Measurements from ENCODE around the gene SLC29A3. TPM values are rescaled to one million over a fixed set of nuclear protein-coding genes. Genes with fewer than 3 reads are reported as not detected.

SLC29A3 gene
- total and polyA plus RNA-seq, 10 of the 15 experiments (the other 5 are each of a cell fraction or from before 2014, with no cell fraction given), result 1.5 to 4.0 (median 2.7) TPM

DNA sequence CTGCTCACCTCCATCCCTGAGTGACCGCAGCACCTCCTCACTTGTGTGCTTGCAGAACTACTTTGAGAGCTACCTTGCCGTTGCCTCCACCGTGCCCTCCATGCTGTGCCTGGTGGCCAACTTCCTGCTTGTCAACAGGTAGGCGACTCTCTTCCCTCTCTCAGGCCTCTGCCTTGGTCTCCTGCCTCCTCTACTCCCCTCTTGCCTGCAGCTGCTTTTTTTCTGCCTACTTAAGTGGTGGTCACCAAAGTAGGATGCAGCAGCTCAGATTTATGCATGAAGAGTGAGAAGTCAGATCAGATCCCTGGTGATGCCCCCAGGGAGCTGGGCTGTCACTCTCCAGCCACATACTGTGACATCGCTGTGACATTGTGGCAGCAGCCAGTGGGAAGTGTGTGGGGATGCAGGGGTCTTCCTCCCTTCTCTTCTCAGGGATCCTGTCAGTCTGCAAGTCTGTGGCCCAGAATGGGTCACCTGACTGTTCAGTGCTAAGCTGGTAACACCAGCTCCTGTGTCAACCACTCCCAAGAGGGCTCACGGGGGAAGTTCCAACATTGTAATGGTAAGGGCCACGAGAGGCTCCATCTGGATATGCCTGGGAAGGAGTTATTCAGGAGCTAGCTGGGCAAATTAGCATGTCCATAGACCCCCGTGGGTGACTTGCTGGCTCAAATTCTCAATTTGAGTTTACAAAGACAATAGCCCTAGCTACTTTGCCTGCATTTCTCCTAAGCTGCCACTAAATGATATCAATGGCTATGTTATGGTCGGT lies 25.3 kb downstream of the SLC29A3 start:
- no peak overlapping the region for H2AFZ ChIP-seq (ENCODE audit: control insufficient read depth, low read depth, low read length)
- 36% methylated on average over 9 of the region's 9 CpGs for WGBS (ENCODE audit: insufficient coverage, insufficient replicate concordance, low lambda C conversion rate, missing lambda C conversion rate)
- intact Hi-C loops (cut with micrococcal nuclease; ENCODE audit: unreplicated experiment) (no loop called here), in situ Hi-C loops (cut with MboI) (no loop called here)
- no peak for TF ChIP-seq RUNX3 (IDR thresholded peaks at IDR 0.05; ENCODE audit: low read length)
- TF ChIP-seq, protein P1, sequence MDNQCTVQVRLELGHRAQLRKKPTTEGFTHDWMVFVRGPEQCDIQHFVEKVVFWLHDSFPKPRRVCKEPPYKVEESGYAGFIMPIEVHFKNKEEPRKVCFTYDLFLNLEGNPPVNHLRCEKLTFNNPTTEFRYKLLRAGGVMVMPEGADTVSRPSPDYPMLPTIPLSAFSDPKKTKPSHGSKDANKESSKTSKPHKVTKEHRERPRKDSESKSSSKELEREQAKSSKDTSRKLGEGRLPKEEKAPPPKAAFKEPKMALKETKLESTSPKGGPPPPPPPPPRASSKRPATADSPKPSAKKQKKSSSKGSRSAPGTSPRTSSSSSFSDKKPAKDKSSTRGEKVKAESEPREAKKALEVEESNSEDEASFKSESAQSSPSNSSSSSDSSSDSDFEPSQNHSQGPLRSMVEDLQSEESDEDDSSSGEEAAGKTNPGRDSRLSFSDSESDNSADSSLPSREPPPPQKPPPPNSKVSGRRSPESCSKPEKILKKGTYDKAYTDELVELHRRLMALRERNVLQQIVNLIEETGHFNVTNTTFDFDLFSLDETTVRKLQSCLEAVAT (IDR thresholded peaks at IDR 0.05), result no peak
- no peak for TF ChIP-seq CREM (IDR thresholded peaks at IDR 0.05; ENCODE audit: low read depth)
- no peak for TF ChIP-seq RELA (IDR thresholded peaks at IDR 0.05; ENCODE audit: borderline replicate concordance, partially characterized antibody)
- no peak for TF ChIP-seq SRF (IDR thresholded peaks at IDR 0.05; ENCODE audit: low read depth in 2 of 2, low read length in 2 of 2)
- TF ChIP-seq PKNOX1 (IDR thresholded peaks at IDR 0.05), result no peak
- H3K9me3 ChIP-seq (replicated peaks; ENCODE audit: control insufficient read depth, insufficient read depth, low read length), result no peaks in the 10 kb centered on the region
- H3K4me1 ChIP-seq (ENCODE audit: control insufficient read depth, insufficient read depth, low read length), result no peaks in the 10 kb centered on the region
- H3K27ac ChIP-seq (ENCODE audit: control insufficient read depth, insufficient read depth), result no peak overlapping the region
- ATAC-seq, result no peak
- ChIA-PET POLR2A (interaction anchor here (1.2 kb wide), 1 partner anchor 28 kb away, joined by 3 read pairs; no protein-coding TSS in a partner anchor), CTCF (interaction anchor here (1.1 to 1.5 kb wide), 3 partner anchors 27 to 34 kb away, joined by 3 read pairs; no protein-coding TSS in a partner anchor), RAD21 (ENCODE audit: unreplicated experiment) (interaction anchor here (1.0 to 1.5 kb wide), 2 partner anchors 14 to 24 kb away, joined by 3 to 7 read pairs; no protein-coding TSS in a partner anchor), SMC1A (ENCODE audit: uncharacterized antibody, unreplicated experiment) (interaction anchor here (0.6 to 2.2 kb wide), 5 partner anchors 14 to 353 kb away, joined by 3 to 7 read pairs (median 3); no protein-coding TSS in a partner anchor)
- H3K36me3 ChIP-seq (ENCODE audit: control insufficient read depth in 2 of 2, insufficient read depth in 2 of 2, low read length in 1 of 2), result no peaks in the 10 kb centered on the region
- no peak overlapping the region for H3K4me2 ChIP-seq (ENCODE audit: control insufficient read depth, insufficient read depth)
- H3K9ac ChIP-seq (ENCODE audit: control insufficient read depth, insufficient read depth, low read length), result no peak overlapping the region
- no peak for FAIRE-seq
- no peak for DNase-seq (ENCODE audit: low read depth, low spot score)
- no TSS peak for BruUV-seq (replicated peaks)
- H3K27me3 ChIP-seq (replicated peaks in 1 of 2; ENCODE audit: control insufficient read depth in 2 of 2, insufficient read depth in 2 of 2, low read length in 1 of 2), result no peaks in the 10 kb centered on the region
- H3K79me2 ChIP-seq (ENCODE audit: control insufficient read depth, insufficient read depth, low read length), result no peaks in the 10 kb centered on the region
- no peak overlapping the region for H3K4me3 ChIP-seq
- no peaks in the 10 kb centered on the region for H4K20me1 ChIP-seq (ENCODE audit: control insufficient read depth, insufficient read depth)

All from GM12878 (cell line).